NOMO-1 treated with DMSO at 0.1 percent for 48 hours (cell line): ENCODE measurements around the gene HMGA1.
A peak's percentile ranks its signal among the peaks of the same experiment; 100 is the strongest.

ENCODE experiments used
- DNase-seq: peaks from one replicate; lab custom pipeline; 2025; ENCODE audit not compliant: unreplicated experiment; lab: John Stamatoyannopoulos, UW

Gene HMGA1, protein sequence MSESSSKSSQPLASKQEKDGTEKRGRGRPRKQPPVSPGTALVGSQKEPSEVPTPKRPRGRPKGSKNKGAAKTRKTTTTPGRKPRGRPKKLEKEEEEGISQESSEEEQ

DNA sequence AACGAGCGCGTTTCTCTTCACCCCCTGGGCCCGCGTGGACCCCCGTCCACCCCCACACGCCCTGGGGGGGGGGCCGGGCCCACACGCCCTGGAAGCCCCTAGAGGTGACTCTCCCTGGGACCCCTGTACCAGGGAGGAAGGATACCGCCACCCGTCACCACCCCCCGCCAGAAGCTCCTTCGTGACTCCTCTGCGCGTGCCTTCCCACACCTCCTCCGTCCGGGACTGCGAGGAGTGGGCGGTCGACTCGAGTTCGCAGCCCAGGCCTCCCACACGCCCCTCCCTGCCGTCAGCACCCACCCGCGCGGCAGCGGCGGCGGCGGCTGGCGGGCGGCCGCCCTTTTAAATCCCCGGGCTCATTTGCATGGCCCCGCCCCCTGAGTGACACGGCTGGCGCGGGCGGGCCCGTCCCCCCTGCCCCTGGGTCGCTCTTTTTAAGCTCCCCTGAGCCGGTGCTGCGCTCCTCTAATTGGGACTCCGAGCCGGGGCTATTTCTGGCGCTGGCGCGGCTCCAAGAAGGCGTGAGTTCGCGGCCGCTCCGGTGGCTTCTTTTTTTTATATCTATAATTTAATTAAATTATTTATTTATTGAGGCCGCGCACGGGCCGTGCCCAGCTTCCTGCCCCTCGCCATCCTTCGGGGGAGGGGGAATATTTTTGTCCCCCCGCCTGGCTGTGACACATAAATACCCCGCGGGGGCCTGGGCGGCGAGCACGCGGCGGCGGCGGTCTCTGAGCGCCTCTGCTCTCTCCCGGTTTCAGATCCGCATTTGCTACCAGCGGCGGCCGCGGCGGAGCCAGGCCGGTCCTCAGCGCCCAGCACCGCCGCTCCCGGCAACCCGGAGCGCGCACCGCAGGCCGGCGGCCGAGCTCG, at the start of gene HMGA1:
HMGA1 (plus strand) TSS at position 431 of the 873 bp plus-strand sequence. CDS start 3,908 bp downstream, outside the sequence.
- peak; percentile 87 for DNase-seq

DNA sequence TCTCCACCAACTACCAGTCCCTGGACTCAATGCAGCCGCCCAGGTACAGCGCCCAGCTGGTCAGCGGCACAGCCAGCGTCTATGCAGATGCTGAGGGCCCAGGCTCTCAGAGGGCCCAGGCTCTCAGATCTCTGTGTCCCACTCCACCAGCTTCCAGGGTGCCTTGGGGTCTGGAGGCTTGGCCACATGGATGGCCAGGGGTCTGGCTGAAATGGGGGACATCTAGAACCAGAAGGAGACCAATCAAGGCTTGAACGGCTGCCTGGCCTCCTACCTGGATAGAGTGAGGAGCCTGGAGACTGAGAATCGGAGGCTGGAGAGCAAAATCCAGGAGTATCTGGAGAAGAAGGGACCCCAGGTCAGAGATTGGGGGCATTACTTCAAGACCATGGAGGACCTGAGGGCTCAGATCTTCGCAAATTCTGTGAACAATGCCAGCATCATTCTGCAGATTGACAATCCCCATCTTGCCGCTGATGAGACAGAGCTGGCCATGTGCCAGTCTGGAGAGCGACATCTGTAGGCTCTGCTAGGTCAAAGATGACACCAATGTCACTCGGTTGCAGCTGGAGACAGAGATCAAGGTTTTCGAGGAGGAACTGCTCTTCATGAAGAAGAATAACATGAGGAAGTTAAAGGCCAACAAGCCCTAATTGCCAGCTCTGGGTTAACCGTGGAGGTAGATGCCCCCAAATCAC, 46.7 kb upstream of the HMGA1 start:
- DNase-seq = peak; percentile 87

DNA sequence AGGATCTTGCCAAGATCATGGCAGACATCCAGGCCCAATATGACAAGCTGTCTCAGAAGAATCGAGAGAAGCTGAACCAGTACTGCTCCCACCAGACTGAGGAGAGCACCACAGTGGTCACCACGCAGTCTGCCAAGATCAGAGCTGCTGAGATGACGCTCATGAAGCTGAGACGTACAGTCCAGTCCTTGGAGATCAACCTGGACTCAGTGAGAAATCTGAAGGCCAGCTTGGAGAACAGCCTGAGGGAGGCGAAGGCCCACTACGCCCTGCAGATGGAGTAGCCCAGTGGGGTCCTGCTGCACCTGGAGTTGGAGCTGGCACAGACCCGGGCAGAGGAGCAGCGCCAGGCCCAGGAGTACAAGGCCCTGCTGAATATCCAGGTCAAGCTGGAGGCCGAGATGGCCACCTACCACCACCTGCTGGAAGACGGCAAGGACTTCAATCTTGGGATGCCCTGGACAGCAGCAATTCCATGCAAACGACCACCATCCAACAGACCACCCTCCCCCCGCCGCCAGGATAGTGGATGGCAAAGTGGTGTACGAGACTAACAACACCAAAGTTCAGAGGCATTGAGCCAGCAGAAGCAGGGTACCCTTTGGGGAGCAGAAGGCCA, 46.1 kb upstream of the HMGA1 start:
- no peak for DNase-seq

DNA sequence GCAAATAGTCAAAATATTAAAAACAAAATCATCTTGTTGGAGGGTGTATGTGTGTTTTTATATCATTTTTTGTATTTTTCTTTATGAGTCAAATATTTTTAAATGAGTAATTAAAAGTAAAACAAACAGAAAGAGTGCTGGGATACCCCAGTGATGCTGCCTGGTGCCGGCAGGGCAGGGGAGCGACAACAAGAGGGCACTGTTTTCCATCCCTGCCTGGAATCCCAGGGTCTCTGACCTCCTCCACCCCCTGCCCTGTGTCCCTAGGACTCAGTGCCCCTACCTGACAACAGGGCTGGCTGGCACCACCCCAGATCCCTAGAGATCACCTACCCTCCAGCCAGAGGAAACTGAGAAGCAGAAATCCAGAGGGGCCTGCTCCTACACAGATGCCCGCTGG, 41.9 kb upstream of the HMGA1 start:
- DNase-seq = no peak

DNA sequence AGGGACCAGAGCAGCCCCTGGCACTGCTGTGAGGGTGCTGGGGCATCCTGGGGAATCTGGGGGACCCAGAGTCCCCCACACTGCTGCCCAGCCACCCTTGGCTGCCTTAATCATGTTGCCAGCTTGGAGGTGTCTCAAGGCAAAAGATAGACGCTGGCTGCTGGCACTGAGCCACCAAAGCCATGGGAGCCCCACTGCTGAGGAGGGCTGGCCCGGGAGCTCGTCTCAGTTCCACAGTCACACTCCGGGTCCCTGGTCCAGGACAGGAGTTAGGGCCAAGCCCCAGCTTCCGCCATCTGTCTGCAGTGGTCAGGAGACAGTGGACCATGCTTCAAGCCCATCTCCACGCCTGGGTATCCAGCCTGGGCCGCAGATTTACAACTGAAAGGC, 41.0 kb upstream of the HMGA1 start:
- no peak for DNase-seq

DNA sequence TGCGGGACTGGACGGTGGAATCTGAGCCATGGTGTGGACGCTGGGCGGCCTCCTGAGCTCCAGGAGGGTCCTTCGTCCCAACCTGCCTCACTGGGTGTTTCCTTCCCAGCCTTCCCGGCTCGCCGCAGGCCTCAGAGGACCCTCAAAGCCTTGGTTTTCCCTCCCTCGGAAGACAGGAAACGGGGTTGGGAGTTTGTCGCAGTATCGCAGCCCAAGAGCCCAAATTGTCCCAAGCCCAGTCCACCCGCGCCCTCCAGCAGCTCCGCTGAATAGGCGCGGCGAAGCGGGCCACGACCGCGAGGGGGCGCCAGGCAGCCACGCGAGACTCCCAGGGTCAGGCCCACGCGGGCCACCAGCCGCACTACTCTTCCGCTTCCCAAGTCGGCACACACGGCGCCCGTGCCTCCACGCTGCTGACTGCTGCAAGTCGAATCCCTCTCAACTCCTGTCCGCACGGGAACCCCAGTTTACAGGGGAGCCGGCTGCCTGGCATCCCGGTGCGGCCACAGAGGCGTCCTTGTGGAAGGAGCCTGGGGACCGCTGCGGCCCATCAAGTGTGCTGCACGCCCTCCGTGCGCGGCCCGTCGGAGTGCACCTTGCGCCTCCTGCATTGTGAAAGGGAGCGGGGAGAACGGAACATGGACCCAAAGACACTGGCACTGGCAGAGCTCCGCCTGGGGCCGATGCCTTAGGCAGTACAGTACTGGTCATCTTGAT, 40.4 kb upstream of the HMGA1 start:
- DNase-seq = peak; percentile 63

DNA sequence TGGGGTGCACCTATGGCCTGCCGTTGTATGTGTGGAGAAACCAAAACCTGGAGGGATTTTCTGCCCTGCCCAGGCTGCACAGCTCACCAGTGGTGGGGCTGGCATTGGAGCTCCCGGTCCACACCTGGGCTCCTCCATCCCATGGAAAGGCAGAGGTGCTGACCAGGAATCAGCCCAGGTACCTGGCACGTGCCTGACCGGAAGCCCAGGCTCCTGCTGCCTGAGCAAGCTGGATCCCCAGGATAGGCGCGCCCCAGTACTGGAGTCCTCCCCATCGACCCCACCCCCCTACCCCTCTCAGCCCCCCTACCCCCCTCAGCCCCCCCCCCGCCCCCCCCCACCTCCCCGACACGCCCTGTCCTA, 39.9 kb upstream of the HMGA1 start:
- no peak for DNase-seq

DNA sequence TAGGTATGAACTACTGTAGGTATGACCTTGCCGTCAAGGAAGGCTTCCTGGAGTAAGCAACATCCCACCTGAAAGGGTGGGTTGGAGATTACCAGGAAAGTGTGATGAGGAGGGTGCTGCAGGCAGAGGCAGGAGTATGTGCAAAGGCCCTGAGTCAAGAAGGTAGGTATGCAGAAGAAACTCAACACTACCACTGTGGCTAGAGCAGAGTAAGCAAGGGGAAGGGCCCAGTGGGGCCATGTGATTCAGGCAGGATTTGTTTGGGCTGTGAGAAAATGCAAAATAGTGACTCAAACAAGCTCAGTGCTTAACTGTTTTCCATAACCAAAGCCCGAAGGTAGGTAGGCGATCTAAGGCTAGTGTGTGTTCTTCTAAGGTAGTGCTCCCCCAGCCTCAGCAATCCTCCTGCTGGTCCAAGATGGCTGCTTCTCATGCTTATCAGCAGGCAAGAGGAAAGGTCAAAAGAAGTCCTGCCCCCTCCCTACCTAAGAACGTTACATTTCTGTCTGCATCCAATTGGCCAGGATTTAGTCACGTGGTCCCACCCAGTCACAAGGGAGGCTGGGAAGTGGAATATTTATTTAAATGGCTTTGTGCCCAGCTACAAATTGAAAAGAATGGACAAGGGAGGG, 36.2 kb upstream of the HMGA1 start:
- no peak for DNase-seq

DNA sequence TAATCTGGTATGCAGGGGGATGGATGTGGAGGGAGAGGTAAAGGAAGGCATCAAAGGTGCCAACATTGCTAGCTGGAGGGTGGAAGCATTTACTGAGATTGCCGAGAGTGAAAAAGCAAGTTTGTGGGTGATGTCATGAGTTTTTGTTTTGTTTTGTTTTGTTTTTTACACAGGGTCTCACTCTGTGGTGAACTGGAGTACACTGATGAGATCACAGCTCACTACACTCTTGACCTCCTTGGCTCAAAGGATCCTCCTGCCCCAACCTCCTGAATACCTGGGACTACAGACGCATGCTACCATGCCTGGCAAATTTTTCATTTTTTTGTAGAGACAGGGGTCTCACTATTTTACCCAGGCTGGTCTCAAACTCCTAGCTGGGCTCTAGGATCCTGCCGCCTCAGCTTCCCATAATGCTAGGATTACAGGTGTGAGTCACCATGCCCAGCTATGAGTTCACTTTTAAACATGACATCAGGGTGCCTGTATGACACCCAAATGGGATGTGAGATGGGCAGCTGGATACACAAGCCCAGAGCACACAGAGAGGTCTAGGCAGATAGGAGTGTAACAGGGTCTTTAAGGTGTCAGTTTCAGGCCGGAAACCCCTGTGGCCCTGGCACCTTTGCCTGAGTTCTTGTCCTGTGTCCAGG, 35.1 kb upstream of the HMGA1 start:
- no peak for DNase-seq

DNA sequence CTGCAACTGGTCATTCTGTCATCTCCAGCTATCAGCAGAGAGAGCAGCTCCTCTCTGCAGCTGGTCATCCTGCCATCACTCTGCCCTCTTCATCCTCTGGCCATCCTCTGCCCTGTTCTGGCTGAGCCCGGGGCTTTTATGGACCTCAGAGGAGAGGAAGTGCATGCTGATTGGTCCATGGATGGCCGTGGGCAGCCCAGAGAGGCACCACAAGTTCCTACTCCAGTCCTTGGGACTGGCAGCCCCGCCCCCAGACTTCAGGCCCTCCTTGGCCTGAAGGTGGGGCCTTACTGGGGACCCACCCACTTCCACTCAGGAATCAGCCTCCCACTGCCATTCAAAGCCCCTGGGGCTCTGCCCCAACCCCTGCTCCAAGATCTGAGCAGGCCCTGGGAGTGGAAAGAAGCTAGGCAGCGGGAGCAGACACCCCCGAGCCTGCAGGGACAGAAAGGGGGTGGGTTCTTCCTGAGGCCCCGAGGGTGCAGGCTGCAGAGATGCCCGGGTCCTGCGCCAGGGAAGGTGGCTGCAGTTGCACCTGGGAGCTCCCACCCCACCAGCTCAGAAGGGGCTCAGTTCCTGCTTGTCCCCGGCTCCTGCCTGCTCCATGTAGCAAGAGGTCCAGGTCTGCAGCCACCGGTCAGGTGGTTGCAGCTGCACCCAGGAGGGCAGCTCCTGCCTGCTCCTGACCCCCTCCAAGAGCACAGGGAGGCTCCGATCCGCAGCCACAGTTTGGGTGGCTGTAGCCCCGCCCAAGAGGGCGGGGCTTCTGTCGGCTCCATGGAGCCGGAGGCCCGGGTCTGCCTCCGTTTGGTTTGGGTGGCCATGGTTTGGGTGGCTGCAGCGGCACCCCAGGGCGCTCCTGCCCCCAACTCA, 34.1 kb upstream of the HMGA1 start:
- no peak for DNase-seq

DNA sequence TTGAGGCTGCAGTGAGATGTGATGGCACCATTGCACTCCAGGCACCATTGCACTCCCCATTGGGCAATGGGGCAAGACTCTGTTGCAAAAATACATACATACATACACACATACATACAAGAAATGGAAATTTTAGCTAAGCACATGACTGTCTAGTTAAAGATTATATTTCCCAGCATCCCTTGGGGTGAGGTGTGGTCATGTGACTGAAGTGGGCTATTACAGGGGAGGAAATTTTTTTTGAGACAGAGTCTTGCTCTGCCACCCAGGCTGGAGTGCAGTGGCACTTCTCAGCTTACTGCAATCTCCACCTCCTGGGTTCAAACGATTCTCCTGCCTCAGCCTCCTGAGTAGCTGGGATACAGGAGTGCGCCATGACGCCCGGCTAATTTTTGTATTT, 32.0 kb upstream of the HMGA1 start:
- no peak for DNase-seq

DNA sequence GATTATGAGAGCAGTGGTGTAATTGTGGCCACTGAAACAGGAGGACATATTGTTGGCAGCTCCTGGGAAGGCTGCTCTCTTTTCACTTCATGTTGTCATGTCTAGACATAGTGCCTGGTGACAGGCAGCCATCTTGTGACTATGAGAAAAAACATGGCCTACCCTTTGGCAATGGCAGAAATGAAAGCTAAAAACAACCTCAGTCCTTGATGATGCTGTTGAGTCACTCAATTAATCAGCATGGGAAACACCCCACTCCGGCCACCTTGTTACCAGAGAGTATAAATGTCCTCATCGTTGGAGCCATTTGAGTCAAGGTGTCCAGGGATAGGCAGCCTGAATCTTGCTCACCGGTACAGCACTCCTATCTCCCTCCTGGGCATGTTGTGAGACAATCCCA, 31.2 kb upstream of the HMGA1 start:
- no peak for DNase-seq

DNA sequence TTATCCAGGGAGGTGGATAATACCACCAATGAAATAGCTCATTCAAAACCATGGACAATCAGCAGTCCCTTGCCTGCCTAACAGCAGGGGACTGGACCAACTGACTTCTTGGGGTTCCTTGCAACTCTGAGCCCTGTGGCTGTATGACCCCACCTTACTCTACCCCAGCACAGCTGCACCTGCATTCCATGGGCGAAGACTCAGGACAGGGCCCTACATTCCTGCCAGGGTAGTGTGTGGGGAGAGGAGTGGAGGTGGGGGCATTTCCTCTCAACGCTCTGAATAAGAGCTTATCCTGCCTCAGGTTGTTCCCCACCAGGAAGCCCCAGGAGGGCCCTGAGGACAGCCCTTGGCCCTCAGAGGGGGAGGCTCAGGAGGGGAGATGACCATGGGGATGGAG, 30.8 kb upstream of the HMGA1 start:
- no peak for DNase-seq

DNA sequence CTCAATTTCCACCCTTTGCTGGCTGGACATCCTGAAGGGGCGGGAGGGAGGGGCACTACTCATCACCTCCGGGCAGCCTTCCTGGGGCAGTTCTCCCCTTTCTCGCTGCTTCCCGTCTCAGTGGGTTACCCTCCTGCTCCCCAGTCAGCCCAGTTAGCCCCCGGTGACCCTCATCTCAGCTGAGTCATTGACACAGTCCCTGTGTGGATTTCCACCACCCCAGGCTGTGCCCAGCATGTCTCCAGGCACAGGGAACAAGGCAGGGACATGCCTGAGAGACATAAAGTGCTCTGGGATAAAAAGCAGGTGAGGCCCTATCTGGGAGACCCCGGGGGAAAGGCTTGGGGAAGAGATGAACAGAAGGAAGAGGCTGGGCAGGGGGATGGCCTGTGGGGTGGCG, 29.9 kb upstream of the HMGA1 start:
- no peak for DNase-seq

DNA sequence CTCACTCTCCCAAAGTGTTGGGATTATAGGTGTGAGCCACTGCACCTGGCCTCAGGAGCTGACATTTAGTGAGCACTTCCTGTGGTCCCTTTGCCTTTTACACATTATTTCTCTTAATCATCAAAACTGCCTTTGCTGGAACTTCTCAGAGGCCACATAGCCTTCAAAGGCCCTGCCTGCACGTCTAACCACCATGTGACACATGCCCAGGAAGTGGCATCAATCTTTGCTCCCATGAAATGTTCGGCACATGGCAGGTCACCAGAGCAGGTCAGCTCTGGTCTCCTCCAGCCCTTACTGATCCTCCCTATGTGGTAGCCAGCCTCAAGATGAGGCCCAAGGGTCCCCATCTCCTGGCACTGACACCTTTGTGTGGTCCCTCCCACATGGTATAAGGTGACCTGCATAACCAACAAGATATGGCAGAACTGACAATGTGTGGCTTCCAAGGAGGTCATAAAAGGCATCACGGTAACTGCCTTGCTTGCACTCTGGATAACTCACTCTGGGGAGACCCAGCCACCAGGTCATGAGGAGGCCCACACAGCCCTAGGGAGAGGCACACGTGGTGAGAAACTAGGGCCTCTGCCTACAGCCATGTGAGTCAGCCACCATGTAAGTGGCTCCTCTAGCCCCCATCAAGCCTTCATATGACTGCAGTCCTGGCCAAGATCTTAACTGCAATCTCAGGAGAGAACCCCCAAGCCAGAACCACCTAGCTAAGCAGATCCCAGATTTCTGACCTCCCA, 28.8 kb upstream of the HMGA1 start:
- no peak for DNase-seq

DNA sequence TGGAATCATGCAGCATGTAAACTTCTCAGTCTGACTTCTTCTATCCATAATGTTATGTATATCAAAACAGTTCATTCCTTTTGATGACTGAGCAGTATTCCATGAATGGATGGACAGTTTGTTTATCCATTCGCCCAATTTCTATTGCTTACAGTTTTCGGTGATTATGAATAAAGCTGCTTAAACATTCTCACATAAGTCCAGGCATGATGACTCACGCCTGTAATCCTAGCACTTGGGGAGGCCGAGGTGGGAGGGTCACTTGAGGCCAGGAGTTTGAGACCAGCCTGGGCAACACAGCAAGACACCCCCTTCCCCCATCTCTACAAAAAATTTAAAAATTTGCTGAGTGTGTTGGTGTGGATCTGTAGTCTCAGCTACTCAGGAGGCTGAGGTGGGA, 22.9 kb upstream of the HMGA1 start:
- no peak for DNase-seq

DNA sequence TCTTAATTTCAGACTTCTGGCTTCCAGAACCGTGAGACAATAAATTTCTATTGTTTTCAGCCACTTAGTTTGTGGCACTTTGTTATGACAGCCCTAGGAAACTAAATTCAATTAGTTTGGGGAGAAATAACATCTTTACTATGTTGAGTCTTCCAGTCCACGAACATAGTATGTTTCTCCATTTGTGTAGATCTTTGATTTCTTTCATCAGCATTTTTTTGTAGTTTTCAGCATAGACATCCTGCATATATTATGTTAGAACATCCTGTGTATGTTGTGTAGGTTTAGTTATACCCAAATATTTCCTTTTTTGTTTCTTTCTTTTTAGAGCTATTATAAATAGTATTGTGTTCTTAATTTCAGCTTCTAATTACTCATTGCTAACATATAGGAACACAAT, 18.0 kb upstream of the HMGA1 start:
- no peak for DNase-seq

DNA sequence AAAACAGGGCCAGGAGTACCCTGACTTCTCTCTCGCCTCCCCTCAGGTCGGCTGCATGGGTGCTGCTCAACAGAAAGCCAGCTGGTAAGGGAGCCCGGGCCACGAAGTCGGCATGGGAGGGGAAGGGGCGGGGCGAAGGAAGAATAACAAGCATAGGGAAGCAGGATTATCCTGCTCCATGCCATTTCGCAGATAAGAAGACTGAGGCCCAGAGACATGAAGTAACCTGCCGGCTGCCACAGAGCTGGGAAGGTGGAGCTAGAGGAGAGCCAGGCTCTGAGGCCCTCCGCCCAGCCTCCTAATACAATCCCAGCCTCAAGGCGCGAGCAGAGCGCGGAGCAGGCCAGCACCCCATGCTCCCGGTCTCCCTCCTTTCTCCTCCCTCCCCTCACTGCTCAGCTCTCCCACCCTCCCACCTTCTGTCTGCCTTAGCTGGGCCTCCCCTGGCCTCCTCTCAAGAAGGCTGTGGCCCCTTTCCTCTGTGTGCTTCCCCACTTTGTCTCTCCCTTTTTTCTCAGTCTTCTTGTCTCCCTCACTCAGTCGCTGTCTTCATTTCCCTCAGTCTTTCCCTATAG, 13.2 kb upstream of the HMGA1 start:
- no peak for DNase-seq
